HG02571 (cell line): Measurements from ENCODE around the gene ACER3.
"Not testable (repeated sequence)": the region's sequence is repeated elsewhere in the genome, so short reads cannot be mapped to it uniquely, and the experiment has no call there.

Experiments
- ATAC-seq: cut with Tn5 transposase; IDR thresholded peaks from one replicate; pipeline ENCODE4 v1.9.1; 2021; ENCODE audit warnings: mild to moderate bottlenecking, moderate library complexity; ENCODE audit not compliant: unreplicated experiment

ACER3 gene

DNA sequence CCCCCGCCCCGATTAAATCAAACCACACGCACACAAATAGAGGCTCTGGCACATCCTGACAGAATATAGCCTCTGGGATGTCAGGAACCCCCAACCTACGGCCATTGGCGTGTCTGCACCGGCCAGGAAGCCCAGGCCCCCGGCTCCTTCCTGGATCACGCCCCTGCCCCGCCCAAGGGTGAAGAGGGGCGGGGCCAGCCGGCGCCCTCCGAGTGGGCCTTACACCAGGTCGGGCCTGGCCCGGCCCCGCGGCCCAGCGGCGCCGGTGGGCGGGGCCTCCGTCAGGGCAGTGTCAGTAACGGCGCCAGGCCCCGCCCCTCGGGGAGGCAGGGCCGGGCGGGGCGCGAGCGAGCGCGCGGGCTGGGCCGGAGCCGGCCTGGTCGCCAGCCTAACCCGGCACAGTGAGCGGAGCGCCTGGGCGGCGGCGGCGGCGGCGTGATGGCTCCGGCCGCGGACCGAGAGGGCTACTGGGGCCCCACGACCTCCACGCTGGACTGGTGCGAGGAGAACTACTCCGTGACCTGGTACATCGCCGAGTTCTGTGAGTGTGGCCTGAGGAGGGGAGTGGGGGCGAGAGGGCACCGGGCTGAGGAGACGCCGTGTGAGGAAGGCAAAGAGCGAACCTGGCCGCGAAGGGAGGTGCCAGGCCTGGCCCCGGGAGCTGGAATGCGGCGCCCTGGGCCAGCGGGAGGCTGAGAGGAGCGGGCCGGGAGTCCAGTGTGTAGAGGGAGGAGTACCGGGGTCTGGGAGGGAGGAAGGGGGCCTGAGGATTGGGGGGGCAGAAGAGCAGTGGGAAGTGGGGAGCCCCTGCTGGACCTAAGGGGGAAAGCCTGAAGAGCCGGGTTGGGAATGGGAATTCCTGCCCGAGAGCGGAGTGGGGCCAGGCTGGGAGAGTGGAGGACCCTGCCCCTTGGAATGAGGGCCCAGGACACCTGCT lies at the start of gene ACER3:
ACER3 (plus strand) TSS at position 380 of the 937 bp plus-strand sequence; CDS start at position 439, 59 bp downstream.
- ATAC-seq = peak; percentile 96

DNA sequence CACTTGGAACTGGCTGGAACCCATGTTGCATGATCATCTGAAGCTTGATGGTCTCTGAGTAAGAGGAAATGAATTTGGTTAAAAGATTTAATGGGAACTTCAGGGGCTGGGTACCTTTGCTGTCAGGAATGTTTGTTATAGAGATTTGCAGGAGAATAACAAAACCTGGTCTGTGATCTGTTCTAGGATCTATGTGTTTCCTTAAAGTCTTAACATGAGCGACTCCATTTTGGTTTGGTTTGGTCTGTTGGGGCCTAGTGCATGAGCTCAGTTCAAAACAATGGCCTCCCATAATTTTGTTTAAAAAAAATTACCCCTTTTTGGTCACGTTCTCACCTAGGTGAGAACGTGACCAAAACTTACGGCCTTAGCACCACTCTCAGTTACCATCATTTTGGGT lies 49.5 kb upstream of the ACER3 start:
- no peak for ATAC-seq

GRCh38 chr11:76814414-76814813 lies 46.3 kb upstream of the ACER3 start:
- no peak for ATAC-seq

DNA sequence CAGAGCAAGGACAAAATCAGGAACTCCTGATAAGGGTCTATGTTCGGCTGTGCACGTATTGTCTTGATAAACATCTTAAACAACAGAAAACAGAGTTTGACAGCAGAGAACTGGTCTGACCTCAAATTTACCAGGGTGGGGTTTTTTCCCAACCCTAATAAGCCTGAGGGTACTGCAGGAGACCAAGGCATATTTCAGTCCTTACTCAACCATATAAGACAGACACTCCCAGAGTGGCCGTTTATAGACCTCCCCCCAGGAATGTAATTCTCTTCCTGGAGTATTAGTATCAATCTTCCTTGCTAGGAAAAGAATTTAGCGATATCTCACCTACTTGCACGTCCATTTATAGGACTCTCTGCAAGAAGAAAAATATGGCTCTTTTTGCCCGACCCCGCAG lies 45.0 kb upstream of the ACER3 start:
- ATAC-seq = not testable (repeated sequence)

DNA sequence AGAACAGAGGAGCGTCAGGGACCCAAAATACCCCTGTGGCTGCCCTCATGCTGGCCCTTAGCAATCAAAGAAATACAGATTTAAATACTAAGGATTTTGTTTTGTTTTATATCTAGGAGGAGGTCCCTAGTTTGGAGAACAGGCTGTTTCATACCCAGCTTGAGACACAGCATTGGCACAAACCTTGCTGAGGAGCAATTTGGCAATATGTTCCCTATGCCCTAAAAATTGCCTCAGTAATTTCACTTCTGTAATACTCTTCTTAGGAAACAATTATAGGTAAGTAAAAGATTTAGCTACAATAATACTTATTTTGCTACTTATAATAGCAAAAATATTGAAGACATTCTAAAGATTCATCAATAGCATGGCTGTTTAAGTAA lies 40.5 kb upstream of the ACER3 start:
- ATAC-seq = no peak

DNA sequence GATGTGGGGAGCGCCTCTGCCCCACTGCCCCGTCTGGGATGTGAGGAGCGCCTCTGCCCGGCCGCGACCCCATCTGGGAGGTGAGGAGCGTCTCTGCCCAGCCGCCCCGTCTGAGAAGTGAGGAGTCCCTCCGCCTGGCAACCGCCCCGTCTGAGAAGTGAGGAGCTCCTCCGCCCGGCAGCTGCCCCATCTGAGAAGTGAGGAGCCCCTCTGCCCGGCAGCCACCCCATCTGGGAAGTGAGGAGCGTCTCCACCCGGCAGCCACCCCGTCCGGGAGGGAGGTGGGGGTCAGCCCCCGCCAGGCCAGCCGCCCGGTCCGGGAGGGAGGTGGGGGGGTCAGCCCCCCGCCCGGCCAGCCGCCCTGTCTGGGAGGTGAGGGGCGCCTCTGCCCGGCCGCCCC lies 39.3 kb upstream of the ACER3 start:
- not testable (repeated sequence) for ATAC-seq

GRCh38 chr11:76822406-76822805 lies 38.3 kb upstream of the ACER3 start:
- ATAC-seq = no peak

GRCh38 chr11:76823481-76824028 lies 37.2 kb upstream of the ACER3 start:
- ATAC-seq = no peak

DNA sequence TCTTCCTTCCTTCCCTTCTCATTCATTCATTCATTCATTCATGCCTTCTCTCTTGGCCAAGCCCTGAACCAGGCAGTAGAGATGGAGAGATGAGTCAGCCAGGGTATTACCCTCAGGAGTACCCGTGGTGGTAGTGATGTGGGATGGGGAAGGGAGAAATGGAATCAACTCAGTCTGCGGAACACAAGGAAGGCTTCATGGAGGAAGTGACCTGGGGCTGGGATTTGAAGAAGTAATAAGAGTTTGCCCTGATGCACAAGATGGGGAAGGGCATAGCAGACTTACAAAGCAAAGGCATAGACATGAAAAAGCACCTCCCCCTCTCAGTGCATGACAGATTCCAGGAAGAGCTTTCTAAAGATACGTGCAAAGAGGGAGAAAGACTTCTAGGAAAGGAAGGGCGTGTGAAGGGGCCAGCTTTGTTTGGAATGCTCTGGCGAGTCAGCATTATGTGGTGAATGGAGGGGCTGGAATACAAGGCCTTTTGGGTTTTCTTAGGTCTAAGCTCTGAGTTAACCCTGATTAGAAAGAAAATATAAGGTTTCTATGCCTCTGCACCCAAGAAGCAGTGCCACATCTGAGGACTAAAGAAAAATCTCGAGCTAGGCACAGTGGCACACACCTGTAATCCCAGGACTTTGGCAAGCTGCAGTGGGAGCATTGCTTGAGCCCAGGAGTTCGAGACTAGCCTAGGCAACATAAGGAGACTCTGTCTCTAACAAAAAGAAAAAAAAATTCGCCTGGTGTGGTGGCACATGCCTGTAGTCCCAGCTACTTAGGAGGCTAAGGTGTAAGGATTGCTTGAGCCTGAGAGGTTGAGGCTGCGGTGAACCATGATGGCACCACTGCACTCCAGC lies 36.4 kb upstream of the ACER3 start:
- ATAC-seq = no peak

DNA sequence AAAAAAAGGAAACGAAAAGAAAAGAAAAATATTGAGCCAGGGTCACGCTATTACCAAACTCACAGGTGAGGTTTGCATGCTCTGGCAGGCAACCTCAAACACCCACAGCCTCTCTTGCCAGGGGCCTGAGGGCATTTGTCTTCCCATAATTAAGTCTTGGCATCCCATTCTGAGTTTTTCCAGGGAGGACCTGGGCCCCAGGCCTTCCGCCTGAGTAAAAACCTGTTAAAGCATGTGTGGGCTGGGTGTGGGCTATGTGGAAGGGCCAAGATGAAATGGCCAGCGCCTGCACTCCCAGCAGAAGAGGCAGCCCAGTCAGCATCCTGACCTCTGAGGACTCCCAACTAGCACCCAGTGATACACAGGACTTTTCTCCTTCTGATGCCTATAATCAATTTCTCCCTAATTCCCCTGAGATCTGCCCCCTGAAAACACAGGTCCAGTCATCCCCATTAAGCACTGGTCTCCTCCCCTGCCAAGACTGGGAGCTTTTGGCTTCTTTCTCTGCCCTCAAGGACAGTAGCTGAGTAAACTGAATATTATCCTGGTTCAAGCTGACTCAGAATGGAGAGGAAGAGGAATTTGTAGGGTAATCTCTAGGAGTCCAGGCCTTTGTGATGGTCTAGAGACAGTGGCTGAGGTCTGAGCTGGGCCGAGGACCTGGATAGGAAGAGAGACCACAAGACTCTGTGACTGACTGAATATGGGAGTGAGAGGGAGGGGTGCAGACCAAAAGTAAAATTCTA lies 35.6 kb upstream of the ACER3 start:
- ATAC-seq = no peak

GRCh38 chr11:76825726-76826396 lies 34.9 kb upstream of the ACER3 start:
- ATAC-seq = no peak

- not testable (repeated sequence) for ATAC-seq
Observed at GRCh38 chr11:76826508-76826907, 34.2 kb upstream of the ACER3 start.

DNA sequence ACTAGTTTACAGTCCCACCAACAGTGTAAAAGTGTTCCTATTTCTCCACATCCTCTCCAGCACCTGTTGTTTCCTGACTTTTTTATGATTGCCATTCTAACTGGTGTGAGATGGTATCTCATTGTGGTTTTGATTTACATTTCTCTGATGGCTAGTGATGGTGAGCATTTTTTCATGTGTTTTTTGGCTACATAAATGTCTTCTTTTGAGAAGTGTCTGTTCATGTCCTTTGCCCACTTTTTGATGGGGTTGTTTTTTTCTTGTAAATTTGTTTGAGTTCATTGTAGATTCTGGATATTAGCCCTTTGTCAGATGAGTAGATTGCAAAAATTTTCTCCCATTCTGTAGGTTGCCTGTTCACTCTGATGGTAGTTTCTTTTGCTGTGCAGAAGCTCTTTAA lies 33.7 kb upstream of the ACER3 start:
- not testable (repeated sequence) for ATAC-seq

DNA sequence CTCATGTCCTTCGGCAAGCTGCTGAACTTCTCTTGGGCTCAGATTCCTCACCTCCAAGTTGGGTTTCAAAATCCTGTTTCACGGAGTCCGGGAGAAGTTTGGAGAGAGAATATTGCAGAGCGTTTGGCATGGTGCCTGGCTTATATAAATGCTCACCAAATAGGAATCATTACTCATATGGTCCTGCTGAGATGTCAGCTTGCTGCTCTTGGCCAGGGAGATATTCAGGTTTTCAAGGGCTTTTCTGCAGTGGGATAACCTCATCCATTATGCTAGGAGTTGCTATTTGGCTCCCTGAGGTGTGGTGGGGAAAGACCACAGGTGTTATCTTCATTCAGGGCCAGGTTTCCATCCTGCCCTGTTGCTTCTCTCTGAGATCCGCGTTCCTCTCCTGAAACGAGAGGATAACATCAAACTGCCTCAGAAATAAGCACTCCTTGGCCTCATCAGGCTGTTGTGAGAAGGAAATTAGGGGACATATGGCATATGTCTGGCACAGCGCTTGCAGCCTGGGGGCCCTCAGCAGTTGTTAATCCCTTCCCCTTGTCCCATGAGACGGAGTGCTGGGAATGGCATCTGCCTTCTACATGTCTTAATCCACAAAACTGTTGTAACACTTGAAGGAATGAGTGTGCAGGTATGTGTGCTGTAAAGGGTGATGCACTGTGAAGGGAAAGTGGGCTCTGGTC lies 29.9 kb upstream of the ACER3 start:
- no peak for ATAC-seq

GRCh38 chr11:76831686-76832310 lies 28.9 kb upstream of the ACER3 start:
- no peak for ATAC-seq

GRCh38 chr11:76832361-76832760 lies 28.4 kb upstream of the ACER3 start:
- no peak for ATAC-seq

DNA sequence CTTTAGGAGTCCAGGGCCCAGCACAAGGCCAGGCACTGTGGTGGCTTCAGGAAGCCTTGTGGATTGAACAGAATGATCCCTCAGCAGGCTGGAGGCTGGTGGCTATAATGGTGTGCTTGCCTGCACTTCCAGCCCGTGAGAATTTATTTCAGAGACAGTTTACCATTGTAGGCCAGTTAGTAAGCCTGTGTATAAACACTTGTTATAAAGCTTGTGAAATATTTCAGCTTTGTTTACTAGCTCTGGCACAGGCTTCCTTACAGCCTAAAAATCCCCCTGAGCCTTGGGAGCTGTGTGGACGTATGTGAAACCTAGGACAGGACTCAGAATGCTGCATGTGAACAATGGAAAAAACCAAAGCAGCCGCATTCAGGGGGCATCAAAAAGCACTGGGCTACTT lies 26.6 kb upstream of the ACER3 start:
- no peak for ATAC-seq

GRCh38 chr11:76835036-76835435 lies 25.7 kb upstream of the ACER3 start:
- no peak for ATAC-seq

- ATAC-seq = no peak
Observed at GRCh38 chr11:76835928-76836612, 24.6 kb upstream of the ACER3 start.
